HK-2 (cell line): ENCODE results near the gene MAF.

ENCODE experiments used
- DNase-seq: peaks from one replicate; pipeline ENCODE4 v3.0.0-alpha.2; 2018; ENCODE audit not compliant: unreplicated experiment

MAF gene

GRCh38 chr16:79589601-79590102 is 10.9 kb downstream of the MAF start:
- no peak for DNase-seq

GRCh38 chr16:79587897-79588296 is 12.6 kb downstream of the MAF start:
- DNase-seq: no peak

- DNase-seq: no peak
These were observed 13.2 kb downstream of the MAF start for GRCh38 chr16:79587296-79587695.

GRCh38 chr16:79582789-79583188 is 17.7 kb downstream of the MAF start:
- DNase-seq: no peak

GRCh38 chr16:79580453-79581191 is 19.9 kb downstream of the MAF start:
- DNase-seq: no peak

- DNase-seq: no peak
These were observed 23.9 kb downstream of the MAF start for GRCh38 chr16:79576602-79577001.

GRCh38 chr16:79573884-79574283 is 26.7 kb downstream of the MAF start:
- no peak for DNase-seq

GRCh38 chr16:79573071-79573470 is 27.5 kb downstream of the MAF start:
- DNase-seq: no peak

GRCh38 chr16:79571903-79572535 is 28.5 kb downstream of the MAF start:
- DNase-seq: no peak

GRCh38 chr16:79571065-79571902 is 29.3 kb downstream of the MAF start:
- DNase-seq: no peak

- DNase-seq: no peak
These were observed 35.8 kb downstream of the MAF start for GRCh38 chr16:79564671-79565107.

- no peak for DNase-seq
These were observed 36.6 kb downstream of the MAF start for GRCh38 chr16:79563921-79564320.

GRCh38 chr16:79562166-79562823 is 38.2 kb downstream of the MAF start:
- no peak for DNase-seq

- no peak for DNase-seq
These were observed 38.8 kb downstream of the MAF start for GRCh38 chr16:79561729-79562128.

GRCh38 chr16:79560923-79561322 is 39.6 kb downstream of the MAF start:
- no peak for DNase-seq

- no peak for DNase-seq
These were observed 40.2 kb downstream of the MAF start for GRCh38 chr16:79560318-79560717.

- DNase-seq: no peak
These were observed 41.0 kb downstream of the MAF start for GRCh38 chr16:79559532-79559931.

- no peak for DNase-seq
These were observed 43.1 kb downstream of the MAF start for GRCh38 chr16:79557421-79557820.

GRCh38 chr16:79554912-79555311 is 45.6 kb downstream of the MAF start:
- no peak for DNase-seq

- no peak for DNase-seq
These were observed 50.2 kb downstream of the MAF start for GRCh38 chr16:79550373-79550772.

- no peak for DNase-seq
These were observed 53.5 kb downstream of the MAF start for GRCh38 chr16:79547085-79547484.
